ENCODE data around the gene SKI.

GRCh38 chr1:2192031-2192995 lies 35.8 kb upstream of the SKI start:
- TF ChIP-seq CTCF (IDR thresholded peaks at IDR 0.05; ENCODE audit: borderline replicate concordance, extremely low read depth, low read length, poor library complexity, severe bottlenecking) (no peak), EZH2 (IDR thresholded peaks at IDR 0.05; ENCODE audit: borderline replicate concordance, low read depth, low read length, severe bottlenecking) (no peak)
